Cardiac septum (tissue), 1 donor: ENCODE measurements around the gene GALNT6. TPM values are rescaled to one million over a fixed set of nuclear protein-coding genes. Genes with fewer than 3 reads are reported as not detected.

Experiments
- DNase-seq: peaks from one replicate; pipeline ENCODE4 v3.0.0-alpha.2; 2020; ENCODE audit warnings: low spot score
- intact Hi-C: fragments of 100-400 bp; cut with DNase I; formaldehyde crosslinking; loops from one replicate; pipeline ENCODE4 v1.14.0; 2022
- total RNA-seq: library from RNA; stranded (reverse); fragmentation: NEBNext Ultra II Directional; extraction: Animal tissue kit (Norgen Biotek cat#: 25700); gene quantifications from one replicate; pipeline ENCODE4 v1.2.1, GENCODE V29; 2021
- donor health status: DM: no; HTN: no; CAD: no.

The GALNT6 gene
- total RNA-seq, 1 donor from 2014 or later: 0.65 TPM

DNA sequence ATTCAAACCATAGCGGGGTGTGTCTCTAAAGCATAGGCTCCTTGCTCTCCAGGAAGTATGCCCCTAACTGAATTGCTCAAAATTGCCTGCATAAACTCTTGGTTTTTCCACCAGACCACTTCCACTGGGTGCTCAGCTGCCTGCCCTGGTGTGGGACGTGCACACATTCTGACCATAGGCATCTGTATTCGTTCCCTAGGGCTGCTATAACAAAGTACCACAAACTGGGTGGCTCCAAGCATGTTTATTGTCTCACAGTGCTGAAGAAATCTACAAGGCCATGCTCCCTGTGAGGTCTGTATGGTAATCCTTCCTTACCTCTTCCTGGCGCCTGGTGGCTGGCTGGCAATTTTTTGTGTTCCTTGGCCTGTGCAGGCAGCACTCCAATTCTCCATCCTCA lies 16.4 kb upstream of the GALNT6 start:
- intact Hi-C loops: no loop called here
- no peak for DNase-seq

DNA sequence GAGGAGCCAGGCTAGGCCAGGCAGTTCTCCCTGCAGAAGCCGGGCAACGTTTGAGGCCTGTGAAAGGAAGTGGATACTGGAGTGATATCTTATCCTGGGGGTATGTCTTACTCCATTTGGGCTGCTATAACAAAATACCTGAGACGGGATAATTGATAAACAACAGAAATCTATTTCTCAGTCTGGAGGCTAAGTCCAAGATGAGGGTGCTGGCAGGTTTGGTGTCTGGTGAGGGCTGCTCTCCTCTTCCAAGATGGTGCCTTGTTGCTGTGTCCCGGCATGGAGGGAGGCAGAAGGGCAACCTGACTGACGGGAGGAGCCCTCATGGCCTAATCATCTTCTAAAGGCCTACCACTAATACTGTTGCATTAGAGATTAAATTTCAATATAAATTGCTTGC lies 15.7 kb upstream of the GALNT6 start:
- no peak for DNase-seq

DNA sequence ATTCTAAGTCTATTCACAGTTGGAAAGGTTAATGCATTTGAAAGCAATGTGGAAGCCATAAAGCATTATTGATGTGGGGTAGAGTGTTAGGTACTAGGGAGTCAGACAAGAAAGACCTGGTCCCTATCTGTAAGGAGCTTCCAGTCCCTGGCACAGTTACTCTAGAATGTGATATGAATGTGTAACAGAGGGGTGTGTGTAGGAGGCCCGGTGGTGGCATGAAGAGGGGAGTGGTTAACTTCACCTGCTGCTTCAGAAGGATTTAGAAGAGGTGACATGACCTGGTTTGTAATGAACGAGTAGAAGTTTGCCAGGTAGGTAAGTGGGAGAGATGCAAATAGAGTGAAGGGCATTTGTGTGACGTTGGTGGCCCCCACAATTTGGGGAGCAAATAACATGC lies 15.1 kb upstream of the GALNT6 start:
- intact Hi-C loops: no loop called here
- no peak for DNase-seq

More for the DNA sequence above, 15.7 kb upstream of the GALNT6 start:
- intact Hi-C loops: no loop called here

DNA sequence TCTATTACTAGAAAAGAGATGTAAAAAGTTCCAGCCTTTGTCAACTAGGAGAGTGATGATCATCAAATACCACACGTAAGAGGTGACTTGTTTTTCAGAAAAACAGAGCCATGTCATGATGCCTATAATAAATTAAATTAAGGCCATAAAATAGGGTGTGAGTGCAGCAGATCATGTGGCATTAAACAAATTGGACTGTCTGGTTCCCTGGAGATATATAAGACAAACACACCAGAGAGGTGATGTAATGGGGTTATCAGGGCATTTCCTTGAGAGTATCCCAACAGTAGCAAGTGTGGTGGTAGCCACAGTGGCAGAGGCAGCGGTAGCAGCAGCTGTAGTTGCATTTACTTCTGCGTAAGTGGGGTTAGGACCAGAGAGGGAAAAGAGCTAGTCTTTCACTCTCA lies 14.6 kb upstream of the GALNT6 start:
- intact Hi-C loops: no loop called here
- DNase-seq: no peak

DNA sequence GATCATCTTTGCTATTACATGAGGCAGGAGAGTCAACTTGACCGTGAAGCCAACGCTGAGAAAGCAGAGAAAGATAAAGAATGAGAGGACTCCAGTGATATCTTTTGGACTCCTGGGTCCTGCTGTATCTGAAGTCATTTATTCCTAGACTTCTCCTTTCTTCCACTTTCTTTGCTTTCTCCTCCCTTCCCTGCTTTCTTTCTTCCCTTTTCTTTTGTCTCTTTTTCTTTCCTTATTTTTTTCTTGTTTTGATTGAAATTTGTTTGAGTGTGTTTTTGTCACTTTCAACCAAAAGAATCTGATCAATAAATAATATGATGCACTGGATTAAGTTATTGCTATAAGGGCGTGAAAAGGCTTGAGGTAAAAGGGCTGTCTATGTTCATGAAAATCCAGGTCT lies 13.4 kb upstream of the GALNT6 start:
- DNase-seq: no peak

DNA sequence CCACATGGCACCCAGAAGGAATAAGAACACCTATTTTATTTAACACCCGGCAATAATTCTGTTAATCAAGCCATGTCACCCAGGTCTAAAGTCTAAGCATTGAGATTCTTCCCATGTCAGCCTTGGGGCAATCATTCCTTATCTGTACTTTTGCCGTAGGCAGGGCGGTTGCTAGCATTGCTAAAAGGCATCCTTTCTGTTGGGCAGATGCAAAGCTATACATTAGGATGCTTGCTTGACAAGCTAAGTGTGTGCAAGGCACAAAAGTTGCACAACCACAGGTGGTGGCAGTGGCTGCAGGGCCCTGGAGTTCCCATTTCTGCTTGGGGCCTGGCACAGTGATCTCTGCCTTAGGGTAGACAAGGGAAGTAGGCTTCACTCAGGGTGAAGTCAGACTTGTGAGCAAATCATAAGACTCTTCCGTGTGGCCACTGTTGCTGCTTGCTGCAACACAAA lies 12.5 kb upstream of the GALNT6 start:
- intact Hi-C loops: no loop called here
- no peak for DNase-seq

More for the DNA sequence above, 13.4 kb upstream of the GALNT6 start:
- intact Hi-C loops: no loop called here

DNA sequence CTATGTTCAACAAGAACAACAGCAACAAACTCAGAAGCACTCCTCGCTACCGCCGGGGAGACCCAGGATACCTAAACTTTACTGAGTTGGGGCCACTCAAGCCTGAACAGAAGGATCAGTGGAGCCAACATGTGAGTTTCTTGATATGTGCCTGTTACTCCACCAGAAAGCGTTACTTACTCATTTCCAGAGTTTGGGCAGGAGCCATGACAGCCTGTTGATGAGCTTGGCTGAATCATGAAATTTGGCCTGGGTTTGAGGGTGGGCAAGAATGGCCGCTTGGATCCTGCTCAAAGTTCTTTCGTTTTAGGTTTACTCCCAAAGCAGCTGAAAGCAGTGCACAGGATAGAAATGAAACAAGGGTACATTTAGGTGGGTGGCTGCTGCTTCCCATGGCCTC lies 12.0 kb upstream of the GALNT6 start:
- no peak for DNase-seq
- intact Hi-C loops: no loop called here

DNA sequence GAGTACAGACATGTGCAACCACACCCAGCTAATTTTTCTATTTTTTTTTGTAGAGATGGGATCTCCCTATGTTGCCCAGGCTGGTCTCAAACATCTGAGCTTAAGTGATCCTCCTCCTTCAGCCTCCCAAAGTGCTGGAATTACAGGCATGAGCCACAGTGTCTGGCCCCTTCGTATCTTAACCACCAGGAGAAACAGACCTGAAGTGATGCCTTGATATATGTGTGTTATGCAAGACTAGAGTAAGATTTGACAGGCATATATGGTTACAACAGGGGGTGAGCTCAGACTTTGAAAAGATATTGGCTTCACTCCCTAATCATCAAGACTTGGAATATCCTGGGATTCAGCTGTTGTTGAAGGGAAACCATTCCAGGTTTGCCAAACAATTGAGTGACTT lies 10.7 kb upstream of the GALNT6 start:
- no peak for DNase-seq
- intact Hi-C loops: no loop called here

DNA sequence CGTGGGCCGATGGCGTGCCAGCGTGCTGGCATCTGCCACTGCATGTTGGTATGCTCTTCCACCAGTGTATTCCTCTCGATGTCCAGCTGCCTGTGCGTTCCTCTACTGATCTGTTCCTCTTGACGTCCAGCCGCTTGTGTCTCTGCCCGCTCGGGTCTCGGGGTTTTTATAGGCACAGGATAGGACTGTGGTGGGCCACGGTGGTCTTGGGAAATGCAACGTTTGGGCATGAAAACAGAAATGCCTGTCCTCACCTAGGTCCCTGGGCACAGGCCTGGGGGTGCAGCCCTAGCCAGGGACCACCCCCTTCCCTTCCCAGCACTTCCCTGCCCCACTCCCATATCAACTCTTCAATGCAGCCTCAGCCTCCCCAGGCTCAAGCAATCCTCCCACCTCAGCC lies 10.3 kb upstream of the GALNT6 start:
- intact Hi-C loops: no loop called here
- DNase-seq: no peak

DNA sequence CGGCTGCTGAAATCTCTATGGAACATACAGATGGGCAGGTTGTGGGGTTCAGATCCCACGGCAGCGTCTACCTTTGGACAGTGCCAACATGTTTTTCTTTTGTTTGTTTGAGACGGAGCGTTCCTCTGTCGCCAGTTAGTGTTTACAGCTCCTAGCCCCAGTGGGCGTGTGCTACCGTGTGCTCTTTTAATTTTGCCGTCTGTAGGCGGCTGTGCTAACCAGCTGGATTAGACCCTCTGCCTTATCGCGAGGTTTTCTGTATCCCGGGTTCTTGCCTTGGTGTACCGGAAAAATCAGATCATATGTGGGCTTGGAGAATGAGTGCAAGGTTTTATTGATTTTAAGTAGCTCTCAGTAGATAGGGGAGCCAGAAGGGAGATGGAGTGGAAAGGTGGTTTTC lies 9.8 kb upstream of the GALNT6 start:
- intact Hi-C loops: no loop called here
- DNase-seq: no peak

DNA sequence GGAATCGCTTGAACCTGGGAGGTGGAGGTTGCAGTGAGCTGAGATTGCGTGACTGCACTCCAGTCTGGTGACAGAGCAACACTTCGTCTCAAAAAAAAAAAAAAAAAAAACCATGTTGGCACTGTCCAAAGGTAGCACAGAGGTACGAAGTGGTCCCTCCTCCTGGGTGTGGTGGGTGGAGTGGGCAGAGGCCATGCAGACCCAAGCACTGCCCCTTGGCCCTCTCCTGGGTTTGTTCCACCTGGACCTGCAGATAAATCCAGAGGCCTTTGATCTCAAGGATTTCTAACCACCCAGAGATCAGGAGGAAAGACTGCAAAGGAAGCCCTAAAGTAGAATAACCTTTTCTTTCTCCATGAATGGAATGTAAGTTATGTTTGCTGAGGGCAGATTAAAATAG lies 8.7 kb upstream of the GALNT6 start:
- no peak for DNase-seq
- intact Hi-C loops: no loop called here

DNA sequence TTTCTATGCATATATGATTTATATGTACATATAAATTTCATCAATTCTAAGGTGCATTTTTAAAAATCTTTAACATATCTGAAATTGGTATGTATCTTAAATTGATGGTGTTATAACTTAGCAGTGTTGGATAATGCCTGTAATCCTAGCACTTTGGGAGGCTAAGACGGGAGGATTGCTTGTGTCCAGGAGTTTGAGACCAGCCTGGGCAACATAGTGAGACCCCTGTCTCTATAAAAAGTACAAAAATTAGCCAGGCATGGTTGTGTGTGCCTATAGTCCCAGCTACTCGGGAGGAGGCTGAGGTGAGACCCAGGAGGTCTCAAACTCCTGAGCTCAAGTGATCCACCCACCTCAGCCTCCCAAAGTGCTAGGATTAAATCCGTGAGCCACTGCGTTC lies 6.5 kb upstream of the GALNT6 start:
- intact Hi-C loops: no loop called here

DNA sequence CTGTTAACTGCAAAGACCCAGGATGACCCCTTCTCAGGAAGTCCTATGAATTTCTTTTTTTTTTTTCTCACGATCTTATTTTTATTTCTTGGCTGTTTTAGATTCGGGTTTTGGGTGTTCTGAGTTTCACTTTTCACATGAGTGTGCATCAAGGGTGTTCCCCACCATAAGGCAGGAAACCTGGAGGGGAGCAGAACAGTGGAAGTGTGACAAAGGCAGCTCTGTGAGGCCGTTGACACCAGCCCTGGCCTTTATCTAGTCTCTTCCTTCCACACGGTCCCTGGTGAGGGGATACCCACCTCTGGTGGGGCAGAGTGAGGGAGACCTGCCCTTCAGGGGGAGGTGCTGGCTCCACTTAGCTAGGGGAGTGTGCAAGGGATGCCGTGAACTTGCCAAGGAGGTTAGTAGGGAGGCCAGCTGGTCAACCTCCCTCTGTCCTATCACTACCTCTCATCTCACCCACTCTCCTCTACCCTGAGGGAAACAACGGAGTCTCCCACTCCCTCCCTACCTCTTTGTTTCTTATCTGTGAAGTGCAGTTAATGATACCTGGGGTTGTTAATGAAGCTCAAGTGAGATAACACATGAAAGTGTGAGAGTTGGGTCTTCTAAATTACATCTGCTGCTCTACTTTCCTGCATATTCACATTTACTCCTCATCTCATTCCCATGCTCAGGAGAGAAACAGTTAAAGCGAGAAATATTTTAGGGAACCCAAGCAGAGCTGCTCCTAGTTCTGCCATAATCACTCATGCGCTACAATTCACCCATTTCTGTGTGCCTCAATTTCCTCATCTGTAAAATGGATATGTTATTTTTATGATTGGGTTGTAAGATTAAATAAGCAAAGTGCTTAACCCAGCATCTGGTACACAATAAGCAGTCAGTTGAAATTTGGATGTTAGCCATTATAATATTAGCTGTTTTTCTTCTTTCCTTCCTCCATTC lies 4.4 kb upstream of the GALNT6 start:
- intact Hi-C loops: no loop called here
- DNase-seq: no peak

More for the DNA sequence above, 6.5 kb upstream of the GALNT6 start:
- no peak for DNase-seq

DNA sequence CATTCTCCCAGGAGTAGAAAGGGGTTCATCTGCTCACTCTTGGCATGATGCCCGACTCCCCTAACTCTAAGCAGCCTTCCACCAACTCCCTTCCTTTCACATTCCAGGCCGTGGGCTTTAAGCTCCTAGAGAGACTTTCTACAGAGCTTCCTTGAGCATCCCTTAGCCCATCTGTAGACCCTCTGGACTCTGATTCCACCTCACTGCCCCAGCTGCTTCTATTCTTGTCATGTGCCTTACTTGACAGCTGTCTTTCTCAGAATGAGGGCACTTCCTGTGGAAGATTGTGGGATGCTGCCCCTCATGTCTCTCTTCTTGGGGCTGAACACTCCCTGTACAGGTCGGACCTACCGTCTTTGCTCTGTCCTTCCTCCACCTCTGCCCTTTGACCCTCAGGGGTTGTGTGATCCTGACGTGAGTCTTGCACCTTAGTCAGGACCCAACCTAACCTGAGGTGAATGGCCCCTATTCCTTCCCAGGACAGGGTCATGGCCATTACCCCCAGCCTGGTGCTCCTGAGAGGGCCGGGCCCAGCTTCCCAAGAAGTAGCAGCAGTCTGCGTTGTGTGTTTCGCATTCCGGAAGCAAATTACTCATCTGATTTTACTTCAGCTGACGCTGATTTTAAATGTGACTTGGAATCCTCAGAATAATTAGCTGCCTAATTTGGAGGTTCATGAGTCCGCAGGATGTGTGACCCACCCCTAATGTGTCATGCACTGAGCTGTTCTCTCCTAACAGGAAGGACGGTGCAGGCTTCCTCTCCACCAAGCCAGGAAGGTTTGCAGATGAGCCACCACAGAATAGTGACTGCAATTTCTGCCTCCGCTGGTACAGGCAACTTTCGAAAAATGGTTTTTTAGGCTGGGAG lies 2.7 kb upstream of the GALNT6 start:
- DNase-seq: no peak
- intact Hi-C loops: no loop called here

DNA sequence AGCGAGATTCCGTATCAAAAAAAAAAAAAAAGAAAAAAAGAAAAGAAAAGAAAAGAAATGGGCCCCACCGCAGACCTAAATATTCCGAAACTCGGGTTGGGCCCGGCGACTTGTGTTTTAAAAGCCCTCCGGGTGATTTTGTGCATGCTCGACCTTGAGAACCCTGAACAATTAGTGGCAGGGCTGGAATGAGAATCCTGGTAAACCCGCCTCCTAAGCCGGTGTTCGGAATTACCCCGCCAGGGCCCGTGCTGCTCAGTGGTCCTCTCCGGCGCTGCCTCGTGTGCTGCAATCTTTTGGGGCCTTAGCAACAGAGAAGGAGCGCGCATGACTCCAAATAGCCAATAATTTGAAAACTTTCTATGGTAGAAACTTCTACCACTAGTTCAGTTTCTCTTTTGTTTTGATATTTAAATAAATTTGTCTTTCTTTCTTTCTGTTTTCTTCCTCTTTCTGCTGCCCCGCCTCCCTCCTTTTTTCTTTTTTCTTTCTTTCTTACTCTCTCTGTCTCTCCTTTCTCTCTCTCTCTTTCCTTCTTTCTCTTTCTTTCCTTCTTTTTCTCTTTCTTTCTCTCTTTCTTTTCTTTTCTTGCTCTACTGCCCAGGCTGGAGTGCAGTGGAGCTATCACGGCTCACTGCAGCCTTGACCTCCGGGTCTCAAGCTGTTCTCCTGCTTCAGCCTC lies 1.5 kb upstream of the GALNT6 start:
- intact Hi-C loops: no loop called here

DNA sequence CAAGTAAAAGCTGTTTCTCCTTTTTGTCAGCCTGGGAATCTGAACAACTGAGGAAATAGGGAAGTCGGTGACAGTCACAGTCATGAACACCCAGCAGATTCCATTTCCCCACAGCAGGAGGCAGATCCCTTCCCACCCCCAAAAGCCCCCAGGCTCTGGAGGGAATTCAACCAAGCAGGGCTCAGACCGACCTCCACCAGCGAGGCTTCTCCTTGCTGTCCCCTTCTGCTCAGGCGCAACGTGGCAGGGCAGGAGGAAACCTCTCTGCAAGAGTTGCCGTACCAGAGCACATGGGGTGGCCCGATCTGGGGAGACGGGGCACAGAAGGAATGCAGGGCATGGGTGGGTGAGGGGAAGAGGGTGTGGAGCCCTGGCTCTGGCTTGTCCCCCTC lies 319 bp downstream of the GALNT6 start:
- no peak for DNase-seq
- intact Hi-C loops: no loop called here

More for the DNA sequence above, 1.5 kb upstream of the GALNT6 start:
- DNase-seq: no peak

DNA sequence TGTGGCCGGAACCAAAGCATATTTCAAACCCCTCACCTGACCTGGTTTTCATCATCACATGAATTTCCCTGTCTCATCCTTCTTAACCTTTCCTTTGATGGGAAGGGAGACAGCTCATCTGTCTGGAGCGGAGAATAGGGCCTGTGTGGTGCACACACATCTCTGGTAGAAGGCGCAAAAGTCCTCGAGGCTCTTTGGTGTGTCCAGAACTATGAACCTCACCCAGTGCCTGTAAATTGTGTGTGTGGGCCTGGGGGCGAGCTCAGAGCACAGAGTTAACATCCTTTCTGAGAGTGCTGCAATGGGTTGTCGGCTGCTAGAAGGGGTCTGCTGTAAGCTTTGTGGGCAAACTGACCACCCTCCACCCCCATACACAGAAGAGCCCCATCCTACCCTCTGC lies 749 bp downstream of the GALNT6 start:
- intact Hi-C loops: no loop called here
- DNase-seq: no peak

DNA sequence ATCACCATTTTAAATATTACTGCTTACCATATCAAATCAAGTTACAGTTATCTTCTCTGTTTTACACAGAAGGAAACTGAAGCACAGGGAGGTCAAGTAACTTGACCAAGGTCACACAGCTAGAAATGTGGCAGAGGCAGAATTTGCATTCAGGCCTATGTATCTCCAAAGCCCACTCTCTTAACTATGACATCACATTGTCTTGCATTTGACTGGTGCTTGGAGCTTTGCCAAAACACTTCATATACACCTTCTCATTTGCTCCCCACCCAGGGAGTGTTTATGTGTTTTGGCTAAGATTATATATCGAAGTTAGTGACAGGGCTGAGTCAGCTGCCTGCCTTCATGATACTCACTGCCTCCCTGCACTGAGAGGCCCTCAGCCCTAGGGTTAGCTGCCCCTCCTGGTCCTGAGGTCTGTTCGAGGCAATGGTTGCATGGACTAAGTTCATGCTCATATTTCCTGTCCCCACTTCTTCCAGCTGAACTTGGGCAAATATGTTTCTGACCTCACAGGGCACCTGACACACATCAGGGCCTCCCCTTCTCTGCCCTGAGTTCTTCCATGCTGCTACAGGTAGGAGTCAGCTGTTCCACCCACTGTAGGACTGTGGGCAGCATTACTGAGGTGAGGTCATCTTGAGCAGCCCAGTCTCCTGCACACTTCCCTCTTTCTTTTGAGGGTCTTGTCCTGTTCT lies 1.8 kb downstream of the GALNT6 start:
- DNase-seq: no peak
- intact Hi-C loops: no loop called here

DNA sequence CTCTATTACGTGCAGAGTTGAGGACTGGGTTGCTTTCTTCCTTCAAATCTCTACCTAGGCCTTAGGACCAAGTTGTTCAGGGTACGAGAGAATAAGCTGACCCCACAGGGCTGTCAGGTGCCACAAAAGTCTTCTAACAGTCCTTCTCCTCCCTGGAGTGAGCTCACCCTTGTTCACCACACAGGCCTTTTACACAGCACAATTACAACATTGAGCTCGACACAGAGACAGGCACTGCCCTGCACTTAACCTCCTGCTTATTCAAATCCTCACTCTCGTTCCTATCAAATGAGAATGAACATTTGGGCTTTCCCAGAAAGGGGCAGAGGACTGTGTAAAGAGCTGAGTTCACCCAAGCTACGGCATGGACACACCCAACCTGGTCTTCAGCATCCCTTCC lies 2.4 kb downstream of the GALNT6 start:
- DNase-seq: no peak
- intact Hi-C loops: no loop called here
